Measurements from ENCODE around the gene TMBIM6. TPM values are rescaled to one million over a fixed set of nuclear protein-coding genes. Genes with fewer than 3 reads are reported as not detected.

Gene TMBIM6
- total and polyA plus RNA-seq, 8 donors: 79.6 to 606 (median 221) TPM

GRCh38 chr12:49696723-49697122, 44.6 kb upstream of the TMBIM6 start:
- intact Hi-C loops (cut with DNase I; ENCODE audit: low total_unique reads): no loop called here
- TF ChIP-seq EP300 (IDR thresholded peaks at IDR 0.05) (no peak), POLR2AphosphoS5 (IDR thresholded peaks at IDR 0.05) (no peak), CTCF (IDR thresholded peaks at IDR 0.05) (no peak)
- H3K4me1 ChIP-seq: peaks cover 0 to 21% (median 19%) of the 10 kb centered on the region in 4 donors
- no peak overlapping the region for H3K4me3 ChIP-seq
- no peaks in the 10 kb centered on the region for H3K27me3 ChIP-seq
- no peak for DNase-seq
- H3K36me3 ChIP-seq: no peaks in the 10 kb centered on the region
- H3K9me3 ChIP-seq: no peaks in the 10 kb centered on the region
- no peak overlapping the region for H3K27ac ChIP-seq

DNA sequence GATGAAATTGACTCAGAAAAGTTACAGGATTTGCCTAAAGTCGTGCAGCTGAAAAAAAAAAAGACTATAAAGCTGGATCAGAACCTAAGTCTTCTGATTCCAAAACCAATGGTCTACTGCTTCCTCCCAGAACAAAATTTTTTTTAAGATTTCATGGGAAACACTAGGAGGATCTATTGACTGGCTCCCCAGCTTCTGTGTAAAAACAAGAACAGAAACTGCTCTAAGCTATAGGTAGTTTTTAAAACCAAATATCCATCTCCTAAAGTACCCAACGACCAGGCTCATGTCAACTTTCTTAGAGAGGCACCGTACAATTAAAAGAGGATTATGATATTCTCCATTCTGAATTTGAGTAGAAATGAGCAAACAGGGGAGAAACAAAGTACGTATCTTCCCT, 43.5 kb upstream of the TMBIM6 start:
- H3K27me3 ChIP-seq: no peaks in the 10 kb centered on the region
- peak overlapping the region in 1 of 5 donors; percentile 76 for H3K27ac ChIP-seq
- intact Hi-C loops (cut with DNase I; ENCODE audit: low total_unique reads): no loop called here
- H3K4me3 ChIP-seq: no peak overlapping the region
- H3K9me3 ChIP-seq: no peaks in the 10 kb centered on the region
- 76 to 85% (median 79%) methylated on average over 4 of the region's 4 CpGs for WGBS, 5 donors
- H3K4me1 ChIP-seq: peaks cover 0 to 27% (median 21%) of the 10 kb centered on the region in 4 donors
- H3K36me3 ChIP-seq: no peaks in the 10 kb centered on the region
- DNase-seq: no peak
- no peak for TF ChIP-seq CTCF (IDR thresholded peaks at IDR 0.05)
- no peak for TF ChIP-seq POLR2AphosphoS5 (IDR thresholded peaks at IDR 0.05)
- no peak for TF ChIP-seq POLR2A (IDR thresholded peaks at IDR 0.05)
- TF ChIP-seq EP300 (IDR thresholded peaks at IDR 0.05): no peak

DNA sequence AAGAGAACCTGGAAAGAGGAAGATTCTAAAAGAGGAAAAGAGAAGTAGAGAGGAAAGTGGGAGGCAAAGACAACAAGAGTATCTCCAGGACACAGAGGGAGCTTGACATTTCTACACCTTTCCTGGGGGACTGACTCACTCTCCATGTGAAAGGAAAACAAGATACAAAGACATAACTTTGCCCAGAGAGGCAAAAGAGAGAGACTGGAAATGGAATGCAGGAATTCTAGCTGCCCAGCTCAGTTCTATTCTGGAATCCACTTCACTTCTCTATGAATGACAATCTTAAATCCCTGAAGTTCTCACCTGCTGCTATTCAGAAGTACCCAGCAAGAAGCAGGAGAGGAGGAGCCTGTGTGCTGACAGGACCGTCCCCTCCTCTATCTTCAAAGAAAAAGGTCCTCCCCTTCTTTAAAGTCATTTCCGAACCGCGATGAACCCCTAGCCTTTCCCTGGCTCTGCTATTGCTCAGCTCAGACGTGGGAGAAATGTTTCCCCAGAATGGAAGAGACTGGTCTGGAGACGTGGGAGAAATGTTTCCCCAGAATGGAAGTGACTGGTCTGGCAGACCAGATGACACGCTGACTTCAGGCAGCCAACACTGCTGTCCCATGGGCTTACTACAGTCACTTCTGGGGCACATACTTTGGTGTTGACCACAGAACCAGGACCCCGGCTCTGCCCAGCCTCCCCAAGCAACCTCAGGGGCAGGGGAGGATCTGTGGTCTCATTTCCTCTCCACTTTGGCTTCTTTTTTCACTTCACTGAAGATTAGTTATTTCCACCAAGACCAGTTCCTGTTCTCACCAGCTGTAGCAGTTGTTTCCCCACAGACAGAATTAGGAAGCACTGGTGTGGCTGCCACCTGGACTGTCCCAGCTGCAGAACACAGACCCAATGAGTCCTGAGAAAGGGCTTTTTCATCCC, 42.5 kb upstream of the TMBIM6 start:
- 21 to 45% (median 38%) methylated on average over 8 of the region's 8 CpGs for WGBS, 5 donors
- Histone ChIP-seq H3K27me3 (no peaks in the 10 kb centered on the region), H3K4me1 (peaks cover 0 to 35% (median 25%) of the 10 kb centered on the region in 4 donors), H3K9me3 (no peaks in the 10 kb centered on the region), H3K27ac (peak overlapping the region; percentile 42 to 76 (median 61)), H3K36me3 (no peaks in the 10 kb centered on the region), H3K4me3 (peak overlapping the region in 2 of 4 donors; percentile 5 to 7)
- TF ChIP-seq EP300 (IDR thresholded peaks at IDR 0.05) (no peak), POLR2A (IDR thresholded peaks at IDR 0.05) (no peak), CTCF (IDR thresholded peaks at IDR 0.05) (no peak), POLR2AphosphoS5 (IDR thresholded peaks at IDR 0.05) (no peak)
- intact Hi-C loops (cut with DNase I; ENCODE audit: low total_unique reads): no loop called here
- peak in 1 of 2 donors; percentile 53 for DNase-seq

- intact Hi-C loops (cut with DNase I; ENCODE audit: low total_unique reads): no loop called here
- TF ChIP-seq POLR2AphosphoS5 (IDR thresholded peaks at IDR 0.05): no peak
- no peak for TF ChIP-seq CTCF (IDR thresholded peaks at IDR 0.05)
- TF ChIP-seq EP300 (IDR thresholded peaks at IDR 0.05): no peak
- no peak for TF ChIP-seq POLR2A (IDR thresholded peaks at IDR 0.05)
- 90 to 96% (median 93%) methylated on average over 3 of the region's 3 CpGs for WGBS, 5 donors
- peaks cover 0 to 64% (median 44%) of the 10 kb centered on the region in 4 donors for H3K4me1 ChIP-seq
- no peak overlapping the region for H3K4me3 ChIP-seq
- H3K27ac ChIP-seq: peak overlapping the region in 1 of 5 donors; percentile 44
- no peaks in the 10 kb centered on the region for H3K36me3 ChIP-seq
- no peaks in the 10 kb centered on the region for H3K27me3 ChIP-seq
- no peak for DNase-seq
- H3K9me3 ChIP-seq: no peaks in the 10 kb centered on the region
Observed at GRCh38 chr12:49702009-49702408, 39.3 kb upstream of the TMBIM6 start.

All from stomach (tissue), 9 donors.